ENCODE data around the gene MYMX. TPM values are rescaled to one million over a fixed set of nuclear protein-coding genes. Genes with fewer than 3 reads are reported as not detected.
A peak's percentile ranks its signal among the peaks of the same experiment; 100 is the strongest.

MYMX gene
- total RNA-seq, 2 experiments from 2014 or later, result not detected

DNA sequence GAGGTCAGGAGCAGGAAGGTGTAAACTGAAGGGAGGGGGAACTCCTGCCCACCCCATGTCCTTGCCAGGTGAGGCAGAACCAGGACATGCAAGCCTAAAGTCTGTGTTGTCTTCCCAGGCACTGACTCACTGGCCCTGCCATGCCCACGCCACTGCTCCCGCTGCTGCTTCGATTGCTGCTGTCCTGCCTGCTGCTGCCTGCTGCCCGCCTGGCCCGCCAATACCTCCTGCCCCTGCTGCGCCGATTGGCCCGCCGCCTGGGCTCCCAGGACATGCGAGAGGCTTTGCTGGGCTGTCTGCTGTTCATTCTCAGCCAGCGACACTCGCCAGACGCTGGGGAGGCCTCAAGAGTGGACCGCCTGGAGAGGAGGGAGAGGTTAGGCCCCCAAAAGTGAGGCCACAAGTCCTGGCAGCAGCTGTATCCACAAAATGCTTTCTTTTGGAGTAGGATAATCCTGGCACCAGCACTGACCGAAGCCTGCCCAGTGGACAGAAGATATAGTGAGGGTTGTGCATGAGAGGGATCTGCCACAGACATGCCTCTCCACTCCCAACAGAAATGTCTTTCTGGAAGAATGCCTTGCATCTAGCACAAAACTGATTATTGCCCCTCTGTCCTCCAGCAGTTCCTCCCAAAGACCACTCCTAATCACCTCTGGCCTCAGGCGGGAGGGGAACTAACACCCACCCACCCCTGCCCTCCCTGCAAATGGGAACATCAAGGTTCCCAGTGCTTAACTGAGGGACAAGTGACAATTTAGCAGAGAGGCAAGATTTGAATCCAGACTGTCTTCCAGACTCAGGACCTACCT is 812 bp downstream of the MYMX start:
- CTCF ChIA-PET, result interaction anchor here (1.1 to 1.4 kb wide), 2 partner anchors 20 to 126 kb away, joined by 3 to 4 read pairs; no protein-coding TSS in a partner anchor
- Mint-ChIP-seq H3K4me3 (no peak overlapping the region), H3K9me3 (no peaks in the 10 kb centered on the region), H3K27me3 (peaks cover 6% of the 10 kb centered on the region), H3K4me1 (ENCODE audit: low read depth) (peaks cover 29% of the 10 kb centered on the region), H3K36me3 (ENCODE audit: low read depth) (no peaks in the 10 kb centered on the region), H3K27ac (no peak overlapping the region)
- POLR2A ChIA-PET, result interaction anchor here (1.2 kb wide), 1 partner anchor 28 kb away, joined by 5 read pairs; no protein-coding TSS in a partner anchor
- no peak for TF ChIP-seq CTCF (IDR thresholded peaks at IDR 0.05)
- DNase-seq (no peak), ATAC-seq (no peak)
- intact Hi-C loops (cut with micrococcal nuclease), result no loop called here

DNA sequence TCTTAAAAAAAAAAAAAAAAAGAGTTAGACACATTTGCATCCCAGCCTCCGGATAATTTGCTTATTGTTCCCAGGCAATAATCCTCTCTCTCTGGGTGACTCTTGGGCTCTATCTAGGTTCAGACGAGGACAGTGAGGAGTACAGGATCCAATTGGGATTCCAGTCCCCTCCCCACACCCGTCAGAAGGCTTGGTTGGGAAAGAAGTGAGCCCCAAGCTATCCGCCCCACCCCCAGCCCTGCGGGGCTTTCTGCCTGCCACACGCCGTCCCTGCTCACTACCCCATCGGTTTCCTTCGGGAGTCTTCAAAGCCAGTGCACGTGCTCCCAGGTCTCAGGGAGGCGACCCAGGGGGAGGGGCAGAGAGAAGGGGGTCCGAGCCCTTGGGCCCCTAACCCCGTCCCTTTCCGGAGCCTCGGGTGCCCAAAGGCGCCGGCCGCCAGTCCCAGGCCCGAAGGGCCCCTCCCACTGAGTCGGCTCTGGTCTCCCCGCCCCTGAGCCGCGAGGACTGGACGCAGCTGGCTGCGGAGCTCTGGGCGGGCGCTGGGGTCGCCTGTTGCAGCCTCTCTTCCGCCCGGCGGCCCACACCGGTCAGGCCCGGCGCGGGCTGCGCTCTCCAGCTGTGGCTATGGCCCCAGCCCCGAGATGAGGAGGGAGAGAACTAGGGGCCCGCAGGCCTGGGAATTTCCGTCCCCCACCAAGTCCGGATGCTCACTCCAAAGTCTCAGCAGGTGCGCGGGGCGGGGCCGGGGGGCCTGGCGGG is 2.5 kb downstream of the MYMX start:
- peak; percentile 42 for DNase-seq
- TF ChIP-seq CTCF (IDR thresholded peaks at IDR 0.05), result no peak
- CTCF ChIA-PET, result interaction anchor here (1.3 kb wide), 1 partner anchor 18 kb away, joined by 4 read pairs; no protein-coding TSS in a partner anchor

DNA sequence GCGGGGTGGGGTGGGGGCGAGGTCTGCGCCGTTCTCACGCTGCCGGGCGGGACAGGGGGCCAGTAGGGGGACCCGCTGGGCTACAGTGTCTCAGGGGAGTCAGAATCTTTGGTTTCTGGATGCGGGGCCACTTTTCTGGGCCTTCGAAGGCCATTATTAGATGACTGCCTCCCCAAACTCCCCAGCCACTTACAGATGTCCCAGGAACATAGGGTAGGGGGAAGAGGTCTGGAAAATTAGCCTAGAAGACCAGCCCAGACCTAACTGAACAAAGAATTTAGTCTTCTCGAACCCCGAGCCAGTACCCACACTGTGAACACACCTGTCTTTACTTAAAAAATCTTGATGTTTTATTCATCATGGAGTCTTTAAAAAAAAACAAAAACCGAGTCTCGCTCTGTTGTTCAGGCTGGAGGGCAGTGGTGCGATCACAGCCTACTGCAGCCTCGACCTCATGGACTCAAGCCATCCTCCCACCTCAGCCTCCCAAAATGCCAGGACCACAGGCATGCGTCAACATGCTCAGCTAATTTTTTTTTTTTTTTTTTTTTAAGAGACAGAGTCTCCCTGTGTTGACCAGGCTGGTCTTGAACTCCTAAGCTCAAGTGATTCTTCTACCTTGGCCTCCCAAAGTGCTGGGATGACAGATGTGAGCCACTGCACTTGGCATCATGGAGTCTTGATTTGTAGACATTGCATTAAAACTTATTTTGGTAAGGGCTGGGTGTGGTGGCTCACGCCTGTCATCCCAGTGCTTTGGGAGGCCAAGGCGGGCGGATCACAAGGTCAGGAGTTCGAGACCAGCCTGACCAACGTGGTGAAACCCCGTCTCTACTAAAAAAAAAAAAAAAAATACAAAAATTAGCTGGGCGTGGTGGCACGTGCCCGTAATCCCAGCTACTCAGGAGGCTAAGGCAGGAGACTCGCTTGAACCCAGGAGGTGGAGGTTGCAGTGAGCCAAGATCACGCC is 3.4 kb downstream of the MYMX start:
- intact Hi-C loops (cut with micrococcal nuclease), result no loop called here
- no peak for ATAC-seq
- ChIA-PET CTCF (interaction anchor here (1.3 to 1.7 kb wide), 2 partner anchors 18 to 37 kb away, joined by 4 to 7 read pairs; partner anchors contain the start of gene SLC35B2), POLR2A (interaction anchor here (0.7 to 6.5 kb wide), 3 partner anchors 16 to 27 kb away, joined by 4 to 54 read pairs (median 7); partner anchors contain the start of gene HSP90AB1)
- Mint-ChIP-seq H3K4me1 (ENCODE audit: low read depth) (peaks cover 42% of the 10 kb centered on the region), H3K4me3 (peak overlapping the region; percentile 54), H3K9me3 (no peaks in the 10 kb centered on the region), H3K27me3 (peaks cover 6% of the 10 kb centered on the region), H3K36me3 (ENCODE audit: low read depth) (peaks cover 7% of the 10 kb centered on the region), H3K27ac (no peak overlapping the region)
- TF ChIP-seq CTCF (IDR thresholded peaks at IDR 0.05), result no peak
- no peak for DNase-seq

More for the DNA sequence above, 2.5 kb downstream of the MYMX start:
- peak overlapping the region; percentile 54 for H3K4me3 Mint-ChIP-seq
- intact Hi-C loops (cut with micrococcal nuclease), result no loop called here
- no peaks in the 10 kb centered on the region for H3K9me3 Mint-ChIP-seq
- no peak for ATAC-seq
- POLR2A ChIA-PET, result interaction anchor here (0.9 kb wide), 1 partner anchor 18 kb away, joined by 4 read pairs; no protein-coding TSS in a partner anchor
- H3K27me3 Mint-ChIP-seq, result peaks cover 6% of the 10 kb centered on the region
- no peak overlapping the region for H3K27ac Mint-ChIP-seq
- H3K36me3 Mint-ChIP-seq (ENCODE audit: low read depth), result peaks cover under 1% of the 10 kb centered on the region
- peaks cover 35% of the 10 kb centered on the region for H3K4me1 Mint-ChIP-seq (ENCODE audit: low read depth)

GRCh38 chr6:44220913-44221290 is 4.2 kb downstream of the MYMX start:
- DNase-seq, result no peak
- ATAC-seq, result no peak
- intact Hi-C loops (cut with micrococcal nuclease), result no loop called here
- ChIA-PET POLR2A (interaction anchor here (0.9 to 7.7 kb wide), 3 partner anchors 15 to 451 kb away, joined by 3 to 131 read pairs (median 54); partner anchors contain the start of genes HSP90AB1 and VEGFA), CTCF (interaction anchor here (0.7 to 7.1 kb wide), 15 partner anchors 8 to 55 kb away, joined by 3 to 52 read pairs (median 5); partner anchors contain the start of gene SLC35B2)
- no peak for TF ChIP-seq CTCF (IDR thresholded peaks at IDR 0.05)
- peaks cover 13% of the 10 kb centered on the region for H3K36me3 Mint-ChIP-seq (ENCODE audit: low read depth)
- H3K27me3 Mint-ChIP-seq, result peaks cover 6% of the 10 kb centered on the region
- H3K4me3 Mint-ChIP-seq, result no peak overlapping the region
- H3K27ac Mint-ChIP-seq, result no peak overlapping the region
- no peaks in the 10 kb centered on the region for H3K9me3 Mint-ChIP-seq
- H3K4me1 Mint-ChIP-seq (ENCODE audit: low read depth), result peaks cover 48% of the 10 kb centered on the region
